Smooth muscle cell (in vitro differentiated cells): Measurements from ENCODE around the gene SLC37A1. TPM values are rescaled to one million over a fixed set of nuclear protein-coding genes. Genes with fewer than 3 reads are reported as not detected.

Experiments used
- DNase-seq: peaks from one replicate; lab custom pipeline; 2025; ENCODE audit not compliant: unreplicated experiment; lab: John Stamatoyannopoulos, UW
- H2AFZ ChIP-seq: fragments of 200-600 bp; sonication (generic); 2 replicates; pipeline ENCODE4 v1.6.0; 2016; ENCODE audit warnings: antibody characterized with exemption, low read depth, mild to moderate bottlenecking
- H3F3A ChIP-seq: fragments of 200-600 bp; sonication (generic); 2 replicates; pipeline ENCODE4 v1.6.0; 2017; ENCODE audit warnings: antibody characterized with exemption, low read depth
- H3K27ac ChIP-seq: fragments of 200-600 bp; sonication (generic); 2 replicates; pipeline ENCODE4 v1.5.1; 2016; ENCODE audit warnings: low read depth, mild to moderate bottlenecking
- H3K27me3 ChIP-seq: fragments of 200-600 bp; sonication (generic); 2 replicates; pipeline ENCODE4 v1.6.1; 2016; ENCODE audit warnings: low read depth, mild to moderate bottlenecking
- H3K36me3 ChIP-seq: fragments of 200-600 bp; sonication (generic); 2 replicates; pipeline ENCODE4 v1.5.1; 2016; ENCODE audit warnings: low read depth
- H3K4me1 ChIP-seq: fragments of 200-600 bp; sonication (generic); 2 replicates; pipeline ENCODE4 v1.5.1; 2016; ENCODE audit warnings: low read depth
- H3K4me2 ChIP-seq: fragments of 200-600 bp; sonication (generic); 2 replicates; pipeline ENCODE4 v1.6.0; 2016; ENCODE audit warnings: mild to moderate bottlenecking
- H3K4me3 ChIP-seq: fragments of 200-600 bp; sonication (generic); 2 replicates; pipeline ENCODE4 v1.5.1; 2016; ENCODE audit warnings: mild to moderate bottlenecking
- H3K79me2 ChIP-seq: fragments of 200-600 bp; sonication (generic); 2 replicates; pipeline ENCODE4 v1.6.0; 2016; ENCODE audit warnings: low read depth, mild to moderate bottlenecking
- H3K9ac ChIP-seq: fragments of 200-600 bp; sonication (generic); 2 replicates; pipeline ENCODE4 v1.6.0; 2016; ENCODE audit warnings: low read depth
- H3K9me3 ChIP-seq: fragments of 200-600 bp; sonication (generic); replicated peaks from 2 replicates; pipeline ENCODE4 v1.5.1; 2016; ENCODE audit warnings: low read depth
- H4K20me1 ChIP-seq: fragments of 200-600 bp; sonication (generic); 2 replicates; pipeline ENCODE4 v1.6.0; 2016; ENCODE audit warnings: low read depth
- WGBS: methylation state at CpG from one replicate; pipeline ENCODE4 v1.1.7; 2016; ENCODE audit warnings: low lambda C conversion rate; 5-methylcytosine and 5-hydroxymethylcytosine counted together
- polyA plus RNA-seq: library from polyadenylated mRNA; unstranded; fragments of >200 nt; fragmentation: Nextera tagmentation; extraction: Ambion mirVana; gene quantifications from 2 replicates; pipeline ENCODE4 v1.2.1, GENCODE V29; 2016
- total RNA-seq: library from RNA; depleted of rRNA; stranded (reverse); fragments of >200 nt; gene quantifications from 2 replicates; pipeline ENCODE4 v1.2.3, GENCODE V29; 2014
- TF ChIP-seq, protein P1 (sequence below): fragments of 200-600 bp; sonication (generic); IDR thresholded peaks from 2 replicates; pipeline ENCODE4 v1.5.1; 2017; ENCODE audit warnings: borderline replicate concordance, mild to moderate bottlenecking, antibody characterized with exemption; ENCODE audit not compliant: insufficient read depth, poor library complexity, severe bottlenecking

SLC37A1 gene
- total and polyA plus RNA-seq, 2 experiments from 2014 or later, result 15.0 to 18.0 TPM

DNA sequence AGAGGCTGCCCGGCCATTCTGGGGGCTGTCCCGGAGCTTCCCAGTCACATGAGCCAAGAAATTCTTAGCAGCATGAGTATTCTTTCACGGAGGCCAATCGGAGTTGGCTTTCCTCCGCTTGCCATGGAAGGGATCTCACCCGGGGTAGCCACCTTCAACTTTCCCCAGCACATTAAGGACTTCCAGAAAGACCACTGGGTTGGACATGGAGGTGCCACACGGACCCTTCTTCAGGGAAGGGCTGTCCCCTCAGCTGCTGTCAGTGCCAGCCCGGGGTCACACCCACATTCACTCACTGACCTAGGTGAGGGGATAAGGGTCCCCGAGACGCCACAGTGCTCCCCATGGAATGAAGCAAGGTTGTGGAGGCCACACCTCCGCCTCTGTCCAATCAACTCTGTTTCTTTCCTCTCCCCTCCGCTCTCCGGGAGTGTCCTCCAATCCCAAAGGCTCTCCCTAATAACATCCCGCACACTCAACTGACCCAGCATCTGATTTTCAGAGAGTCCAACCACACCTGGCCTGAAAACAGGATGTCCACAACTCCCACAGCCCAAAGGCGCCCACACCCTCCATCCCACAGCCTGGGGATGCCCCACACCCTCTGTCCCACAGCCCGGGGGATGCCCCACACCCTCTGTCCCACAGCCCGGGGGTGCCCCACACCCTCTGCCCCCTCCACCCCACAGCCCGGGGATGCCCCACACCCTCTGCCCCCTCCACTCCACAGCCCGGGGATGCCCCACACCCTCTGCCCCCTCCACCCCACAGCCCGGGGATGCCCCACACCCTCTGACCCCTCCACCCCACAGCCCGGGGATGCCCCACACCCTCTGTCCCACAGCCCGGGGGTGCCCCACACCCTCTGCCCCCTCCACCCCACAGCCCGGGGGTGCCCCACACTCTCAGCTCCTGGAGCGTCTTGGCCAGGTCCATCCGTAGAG, 37.0 kb upstream of the SLC37A1 start:
- WGBS, result 92% methylated on average over 19 of the region's 25 CpGs

DNA sequence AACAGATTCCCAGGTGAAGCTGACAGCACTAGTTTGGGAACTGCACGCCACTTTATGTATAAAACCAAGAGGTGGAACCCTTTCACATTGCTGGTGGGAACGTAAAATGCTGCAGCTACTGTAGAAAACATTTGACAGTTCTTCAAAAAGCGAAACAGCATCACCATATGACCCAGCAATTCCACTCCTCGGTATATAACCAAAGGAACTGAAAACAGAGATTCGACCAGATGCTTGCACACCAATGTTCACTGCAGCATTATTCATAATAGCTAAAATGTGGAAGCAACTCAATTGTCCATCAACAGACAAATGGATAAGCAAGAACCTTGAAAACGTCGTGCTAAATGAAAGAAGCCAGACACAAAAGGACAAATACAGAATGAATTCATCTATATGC, 35.1 kb upstream of the SLC37A1 start:
- H2AFZ ChIP-seq, result no peak overlapping the region
- TF ChIP-seq, protein P1, sequence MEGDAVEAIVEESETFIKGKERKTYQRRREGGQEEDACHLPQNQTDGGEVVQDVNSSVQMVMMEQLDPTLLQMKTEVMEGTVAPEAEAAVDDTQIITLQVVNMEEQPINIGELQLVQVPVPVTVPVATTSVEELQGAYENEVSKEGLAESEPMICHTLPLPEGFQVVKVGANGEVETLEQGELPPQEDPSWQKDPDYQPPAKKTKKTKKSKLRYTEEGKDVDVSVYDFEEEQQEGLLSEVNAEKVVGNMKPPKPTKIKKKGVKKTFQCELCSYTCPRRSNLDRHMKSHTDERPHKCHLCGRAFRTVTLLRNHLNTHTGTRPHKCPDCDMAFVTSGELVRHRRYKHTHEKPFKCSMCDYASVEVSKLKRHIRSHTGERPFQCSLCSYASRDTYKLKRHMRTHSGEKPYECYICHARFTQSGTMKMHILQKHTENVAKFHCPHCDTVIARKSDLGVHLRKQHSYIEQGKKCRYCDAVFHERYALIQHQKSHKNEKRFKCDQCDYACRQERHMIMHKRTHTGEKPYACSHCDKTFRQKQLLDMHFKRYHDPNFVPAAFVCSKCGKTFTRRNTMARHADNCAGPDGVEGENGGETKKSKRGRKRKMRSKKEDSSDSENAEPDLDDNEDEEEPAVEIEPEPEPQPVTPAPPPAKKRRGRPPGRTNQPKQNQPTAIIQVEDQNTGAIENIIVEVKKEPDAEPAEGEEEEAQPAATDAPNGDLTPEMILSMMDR, result no peak
- 93% methylated on average over 7 of the region's 7 CpGs for WGBS

More for the DNA sequence above, 37.0 kb upstream of the SLC37A1 start:
- H3K4me1 ChIP-seq, result no peaks in the 10 kb centered on the region
- no peak for DNase-seq
- H3K9me3 ChIP-seq, result no peaks in the 10 kb centered on the region
- no peak overlapping the region for H2AFZ ChIP-seq
- H3K79me2 ChIP-seq, result no peaks in the 10 kb centered on the region
- no peaks in the 10 kb centered on the region for H4K20me1 ChIP-seq
- H3K27me3 ChIP-seq, result no peaks in the 10 kb centered on the region
- no peaks in the 10 kb centered on the region for H3K36me3 ChIP-seq
- peaks cover 18% of the 10 kb centered on the region for H3F3A ChIP-seq
- H3K4me3 ChIP-seq, result no peak overlapping the region
- TF ChIP-seq, protein P1, result no peak
- H3K9ac ChIP-seq, result no peak overlapping the region
- no peak overlapping the region for H3K27ac ChIP-seq
- H3K4me2 ChIP-seq, result no peak overlapping the region

DNA sequence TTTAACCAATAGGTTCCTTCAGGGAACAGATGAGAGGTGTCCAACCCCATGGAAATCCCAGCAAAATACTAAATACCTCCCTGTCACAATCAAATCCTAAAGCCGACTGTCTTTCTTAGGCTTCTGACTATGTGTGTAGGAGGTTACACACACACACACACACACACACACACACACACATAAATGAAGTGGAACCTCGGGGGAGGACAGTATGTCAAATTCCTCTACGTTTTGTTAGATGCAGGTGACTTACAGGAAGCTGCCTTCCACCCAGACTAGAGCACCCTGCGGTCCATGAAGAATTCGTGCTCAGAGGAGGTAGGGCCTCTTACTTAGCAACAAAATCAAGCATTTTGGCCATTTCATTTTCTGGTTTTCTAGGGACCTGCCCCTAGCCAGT, 34.1 kb upstream of the SLC37A1 start:
- H3K27me3 ChIP-seq, result no peaks in the 10 kb centered on the region
- H3K9me3 ChIP-seq, result no peaks in the 10 kb centered on the region
- DNase-seq, result no peak
- H2AFZ ChIP-seq, result no peak overlapping the region
- no peaks in the 10 kb centered on the region for H3K36me3 ChIP-seq
- no peak overlapping the region for H3K27ac ChIP-seq
- H3K9ac ChIP-seq, result no peak overlapping the region
- no peak overlapping the region for H3K4me2 ChIP-seq
- H4K20me1 ChIP-seq, result no peaks in the 10 kb centered on the region
- H3K79me2 ChIP-seq, result no peaks in the 10 kb centered on the region
- WGBS, result 86% methylated on average over 5 of the region's 5 CpGs
- no peak overlapping the region for H3K4me3 ChIP-seq
- TF ChIP-seq, protein P1, result no peak
- H3K4me1 ChIP-seq, result no peaks in the 10 kb centered on the region
- peaks cover 8% of the 10 kb centered on the region for H3F3A ChIP-seq

More for the DNA sequence above, 35.1 kb upstream of the SLC37A1 start:
- Histone ChIP-seq H4K20me1 (no peaks in the 10 kb centered on the region), H3K4me2 (no peak overlapping the region), H3K36me3 (no peaks in the 10 kb centered on the region), H3K9me3 (no peaks in the 10 kb centered on the region), H3K27me3 (no peaks in the 10 kb centered on the region), H3K4me1 (no peaks in the 10 kb centered on the region), H3F3A (peaks cover 18% of the 10 kb centered on the region), H3K4me3 (no peak overlapping the region), H3K79me2 (no peaks in the 10 kb centered on the region), H3K9ac (no peak overlapping the region), H3K27ac (no peak overlapping the region)
- DNase-seq, result no peak

DNA sequence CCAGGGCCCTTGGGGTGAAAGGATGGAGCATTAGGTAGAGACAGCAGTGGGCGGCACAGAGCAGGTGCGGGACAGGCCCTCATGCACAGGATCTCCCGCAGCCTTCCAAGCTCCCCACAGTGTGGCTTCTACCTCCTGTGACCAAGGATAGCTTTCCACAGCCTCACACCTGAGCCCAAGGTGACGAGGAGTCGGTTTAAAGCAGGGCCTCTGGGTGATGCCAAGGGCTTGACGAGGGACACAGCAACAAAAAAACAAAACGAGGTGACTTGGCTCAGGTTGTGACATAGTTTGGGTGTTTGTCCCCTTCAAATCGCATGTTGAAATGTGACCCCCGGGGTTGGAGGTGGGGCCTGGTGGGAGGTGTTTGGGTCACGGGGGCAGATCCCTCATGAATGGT, 32.9 kb upstream of the SLC37A1 start:
- Histone ChIP-seq H3K79me2 (no peaks in the 10 kb centered on the region), H3K27ac (no peak overlapping the region), H2AFZ (no peak overlapping the region), H3K9me3 (no peaks in the 10 kb centered on the region), H3K27me3 (no peaks in the 10 kb centered on the region), H3K4me1 (no peaks in the 10 kb centered on the region), H3K4me3 (no peak overlapping the region), H3F3A (no peaks in the 10 kb centered on the region), H4K20me1 (no peaks in the 10 kb centered on the region), H3K4me2 (no peak overlapping the region), H3K9ac (no peak overlapping the region), H3K36me3 (no peaks in the 10 kb centered on the region)
- 90% methylated on average over 10 of the region's 10 CpGs for WGBS
- TF ChIP-seq, protein P1, result no peak
- DNase-seq, result no peak
